Activated CD4-positive, alpha-beta T cell treated with anti-CD3 and anti-CD28 coated beads, Interleukin-2, amount 50 U/mL, for 4 hours (primary cell): Measurements from ENCODE around the gene HIP1R.
"Not testable (repeated sequence)": the region's sequence is repeated elsewhere in the genome, so short reads cannot be mapped to it uniquely, and the experiment has no call there.

ENCODE experiments used
- DNase-seq, 2 experiments: peaks; one replicate each; pipeline ENCODE4 v3.0.0-alpha.2; 2020

HIP1R gene

DNA sequence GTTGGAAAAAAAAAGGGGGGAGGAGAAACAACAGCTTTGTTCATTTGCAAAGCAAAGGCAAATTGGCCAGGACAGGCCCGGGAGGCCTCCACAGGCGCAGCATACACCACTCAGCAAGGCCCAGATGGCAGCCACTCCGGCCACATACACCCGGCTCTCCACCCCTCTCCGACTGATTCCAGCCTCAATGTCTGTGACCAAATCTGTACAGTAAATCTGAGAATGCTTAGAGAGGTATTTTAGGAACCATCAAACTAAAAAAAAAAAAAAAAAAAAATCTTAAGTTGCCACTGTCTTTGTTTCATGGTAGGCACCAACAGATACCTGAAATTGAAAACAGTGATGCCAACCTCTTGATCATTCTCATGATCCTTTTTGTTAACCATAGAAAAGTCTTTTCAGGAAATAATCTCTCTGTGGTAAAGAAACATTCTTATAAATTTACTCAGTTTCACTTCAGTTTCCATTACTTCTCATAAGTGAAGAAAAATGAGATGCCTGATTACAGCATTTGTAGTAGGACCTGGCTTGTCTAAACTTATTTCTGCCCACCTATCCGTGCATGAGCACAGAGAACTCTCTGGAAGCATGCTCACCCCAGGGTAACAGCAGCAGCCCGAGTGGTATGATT lies 40.4 kb downstream of the HIP1R start:
- no peak for DNase-seq

DNA sequence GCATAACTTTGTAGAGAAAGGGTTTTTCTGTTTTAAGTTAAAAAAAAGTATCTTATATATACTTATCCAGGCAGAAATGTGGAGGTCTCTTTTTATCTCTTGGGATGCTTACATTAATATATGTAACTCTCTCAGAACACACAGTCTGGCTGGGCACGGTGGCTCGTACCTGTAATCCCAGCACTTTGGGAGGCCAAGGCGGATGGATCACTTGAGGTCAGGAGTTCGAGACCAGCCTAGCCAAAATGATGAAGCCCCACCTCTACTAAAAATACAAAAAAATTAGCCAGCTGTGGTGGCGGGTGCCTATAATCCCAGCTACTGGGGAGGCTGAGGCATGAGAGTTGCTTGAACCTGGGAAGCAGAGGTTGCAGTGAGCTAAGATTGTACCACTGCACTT lies 41.0 kb downstream of the HIP1R start:
- not testable (repeated sequence) for DNase-seq

DNA sequence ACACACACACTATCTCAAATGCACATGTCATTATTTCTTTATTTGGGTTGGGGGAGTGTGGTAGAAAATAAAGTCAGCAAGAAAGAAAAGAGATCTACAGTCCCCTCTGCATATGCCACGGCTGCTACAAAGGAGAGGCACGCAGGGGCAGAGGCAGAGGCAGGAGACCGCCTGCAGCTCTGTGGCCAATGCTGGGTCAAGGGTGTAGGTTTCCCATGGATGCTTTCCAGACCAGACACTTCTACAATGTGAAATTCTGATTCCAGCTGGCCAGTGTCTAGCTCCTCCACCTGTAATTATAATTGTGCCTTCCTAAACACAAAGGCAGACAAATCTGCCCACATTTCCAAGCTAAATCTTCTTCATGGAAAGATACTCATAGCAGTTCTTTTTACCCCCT lies 41.5 kb downstream of the HIP1R start:
- no peak for DNase-seq

DNA sequence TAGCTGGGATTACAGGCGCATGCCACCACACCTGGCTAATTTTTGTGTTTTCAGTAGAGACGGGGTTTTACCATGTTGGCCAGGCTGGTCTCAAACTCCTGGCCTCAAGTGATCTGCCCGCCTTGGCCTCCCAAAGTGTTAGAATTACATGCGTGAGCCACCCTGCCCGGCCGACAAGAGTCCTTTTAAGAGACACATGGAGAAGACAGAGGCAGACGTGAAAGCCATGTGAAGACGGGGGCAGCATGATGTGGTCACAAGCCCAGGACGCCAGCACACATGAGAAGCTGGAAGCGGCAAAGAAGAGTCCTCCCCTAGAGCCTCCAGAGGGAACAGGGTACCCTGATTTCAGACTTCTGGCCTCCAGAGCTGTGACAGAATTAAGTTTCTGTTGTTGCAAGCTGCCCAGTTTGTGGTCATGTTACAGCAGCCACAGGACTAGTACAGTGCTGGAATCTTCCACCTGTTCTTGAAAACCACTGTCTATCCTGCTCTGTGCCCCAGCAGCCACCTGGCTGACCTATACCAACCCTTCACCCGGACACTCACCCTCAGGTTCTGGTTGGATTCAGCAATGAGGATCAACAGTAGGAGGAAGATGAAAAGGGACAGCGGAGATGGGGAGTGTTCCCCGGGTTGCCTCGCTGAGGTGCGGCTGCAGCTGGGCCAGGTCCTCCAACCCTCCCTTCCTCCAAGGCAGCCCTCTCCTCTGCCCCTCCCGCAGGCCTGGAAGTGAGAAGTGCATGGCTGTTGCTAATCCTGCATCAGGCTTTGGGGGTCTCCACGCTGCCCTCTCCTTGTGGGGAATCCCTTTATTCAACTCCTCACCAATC lies 43.7 kb downstream of the HIP1R start:
- no peak for DNase-seq

DNA sequence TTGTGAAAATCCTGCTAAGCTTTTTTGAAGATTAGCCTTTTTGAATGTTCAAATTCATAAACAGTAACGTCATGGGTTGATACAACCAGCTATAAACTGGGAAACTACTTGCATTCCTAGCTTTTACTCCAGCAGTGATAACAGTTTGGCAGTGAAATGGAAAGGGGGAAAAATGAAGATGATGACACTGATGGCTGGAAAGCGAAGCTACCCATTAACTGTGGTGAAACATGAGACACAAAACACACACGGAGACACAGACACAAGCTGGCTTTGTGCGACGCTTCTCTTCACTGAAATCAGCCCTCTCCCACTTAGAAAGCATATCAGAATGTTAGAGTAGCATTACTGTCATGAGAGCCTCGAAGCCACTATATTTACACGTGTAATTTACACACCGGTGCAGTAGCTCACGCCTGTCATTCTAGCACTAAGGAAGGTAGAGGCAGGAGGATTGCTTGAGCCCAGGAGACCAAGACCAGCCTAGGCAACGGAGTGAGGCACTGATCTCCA lies 45.0 kb downstream of the HIP1R start:
- no peak for DNase-seq

DNA sequence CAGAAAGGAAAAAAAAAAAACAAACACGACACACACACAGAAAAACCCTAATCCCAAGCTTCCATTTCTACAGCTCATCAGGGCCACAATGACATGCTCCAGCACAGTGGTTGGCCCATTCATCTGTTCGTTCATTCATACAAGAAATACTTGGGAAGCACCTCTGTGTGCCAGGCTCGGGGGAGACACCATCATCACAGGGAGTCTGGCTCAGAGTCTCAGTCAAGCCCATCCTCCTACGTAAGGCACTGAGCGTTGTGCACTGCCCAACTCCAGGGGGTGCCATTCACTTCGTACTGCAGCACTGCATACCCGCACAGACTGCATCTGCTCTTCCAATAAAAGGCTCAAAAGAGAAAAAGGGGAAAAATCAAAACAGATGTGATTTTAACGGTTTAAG lies 45.4 kb downstream of the HIP1R start:
- DNase-seq: no peak

DNA sequence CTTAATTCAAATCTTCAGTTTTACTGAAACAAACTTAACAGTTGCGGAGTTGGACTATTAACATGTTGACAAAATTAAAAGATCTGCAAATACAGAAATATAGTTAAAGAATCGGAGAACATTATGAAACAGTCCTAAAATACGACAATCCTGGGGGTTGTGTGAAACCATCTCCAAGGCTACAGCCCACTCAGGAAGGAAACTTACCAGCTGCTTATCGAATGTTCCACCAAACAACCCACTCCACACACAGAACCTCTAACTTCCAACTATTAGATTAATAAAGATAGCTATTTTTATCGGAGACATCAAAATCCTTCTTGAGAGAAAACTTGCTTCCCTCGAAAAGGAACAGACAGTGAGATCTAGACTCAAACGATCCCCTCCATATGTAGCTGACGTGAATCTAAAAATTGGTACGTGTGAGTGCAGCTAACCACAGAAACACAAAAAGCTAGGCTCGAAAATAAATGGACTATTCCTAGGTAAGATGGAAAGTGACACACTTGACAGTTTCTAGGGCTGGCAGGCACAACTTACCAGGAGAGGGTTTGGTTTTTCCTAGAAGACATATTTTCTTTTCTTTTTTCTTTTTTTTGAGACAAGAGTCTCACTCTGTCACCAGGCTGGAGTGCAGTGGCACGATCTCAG lies 47.8 kb downstream of the HIP1R start:
- DNase-seq: no peak

DNA sequence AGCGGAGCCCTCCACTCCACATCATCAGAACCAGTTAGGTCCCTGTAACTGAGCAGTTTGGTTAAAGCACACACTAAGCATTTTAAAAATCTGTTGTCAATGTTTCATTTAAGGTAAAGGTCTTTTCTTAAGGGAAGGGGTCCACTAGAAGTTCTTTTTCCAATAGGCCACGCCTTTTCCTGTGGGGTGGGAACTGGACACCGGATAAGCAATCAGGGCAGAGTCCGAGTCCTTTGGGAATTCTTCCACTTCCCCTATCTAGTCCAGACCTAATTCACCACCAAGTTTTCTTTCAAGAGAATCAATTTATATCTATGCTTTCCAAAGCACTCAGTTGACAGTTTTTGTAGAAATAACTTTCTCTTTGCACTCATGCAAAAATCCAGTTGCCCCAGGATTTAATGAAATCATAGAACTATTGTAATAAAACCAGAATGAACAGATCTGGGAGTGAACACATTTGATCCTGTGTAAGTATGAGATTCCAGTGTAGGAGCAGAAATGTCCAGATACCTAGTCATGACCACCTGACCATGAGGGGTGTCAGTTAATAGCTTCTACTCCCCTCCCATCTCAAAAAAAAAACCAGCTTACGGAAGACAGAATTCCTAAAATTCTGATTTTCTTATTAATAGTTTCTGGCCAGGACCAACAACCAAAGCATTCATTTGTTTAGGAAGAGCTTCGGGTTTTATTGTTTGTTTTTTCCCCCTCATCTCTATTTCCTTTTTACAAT lies 49.0 kb downstream of the HIP1R start:
- DNase-seq: no peak

DNA sequence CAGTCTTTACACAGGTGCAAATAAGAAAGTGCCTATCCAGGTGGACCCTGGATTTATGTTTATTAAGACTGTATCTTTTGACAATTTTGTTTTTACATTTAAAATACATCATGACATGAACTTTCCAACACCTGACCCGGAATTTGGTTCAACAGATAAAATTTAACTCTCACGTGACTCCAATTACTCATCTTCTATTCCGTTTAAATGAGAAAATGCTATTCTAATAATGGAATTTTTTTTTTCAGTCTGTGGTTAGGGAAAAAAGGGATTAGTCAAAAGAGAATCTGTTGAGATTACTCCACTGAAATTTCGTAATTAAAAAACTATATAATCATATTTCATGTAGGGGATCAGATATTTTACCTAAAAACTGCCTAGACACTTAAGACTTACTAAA lies 49.6 kb downstream of the HIP1R start:
- DNase-seq: no peak

DNA sequence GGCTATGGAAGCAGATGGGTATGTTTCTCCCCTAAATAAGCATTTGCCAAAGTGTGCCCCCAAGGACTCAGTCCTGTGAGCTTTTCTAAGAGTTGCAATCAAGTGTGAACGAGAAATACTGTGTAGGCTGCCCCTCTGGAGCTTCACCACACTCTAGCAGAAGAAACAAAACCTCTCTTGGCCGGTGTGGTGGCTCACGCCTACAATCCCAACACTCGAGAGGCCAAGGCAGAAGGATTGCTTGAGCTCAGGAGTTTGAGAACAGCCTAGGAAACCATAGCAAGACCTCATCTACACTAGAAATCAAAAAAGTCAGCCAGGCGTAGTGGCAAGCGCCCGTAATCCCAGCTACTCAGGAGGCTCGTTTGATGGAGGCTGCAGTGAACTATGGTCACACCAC lies 50.9 kb downstream of the HIP1R start:
- DNase-seq: no peak

DNA sequence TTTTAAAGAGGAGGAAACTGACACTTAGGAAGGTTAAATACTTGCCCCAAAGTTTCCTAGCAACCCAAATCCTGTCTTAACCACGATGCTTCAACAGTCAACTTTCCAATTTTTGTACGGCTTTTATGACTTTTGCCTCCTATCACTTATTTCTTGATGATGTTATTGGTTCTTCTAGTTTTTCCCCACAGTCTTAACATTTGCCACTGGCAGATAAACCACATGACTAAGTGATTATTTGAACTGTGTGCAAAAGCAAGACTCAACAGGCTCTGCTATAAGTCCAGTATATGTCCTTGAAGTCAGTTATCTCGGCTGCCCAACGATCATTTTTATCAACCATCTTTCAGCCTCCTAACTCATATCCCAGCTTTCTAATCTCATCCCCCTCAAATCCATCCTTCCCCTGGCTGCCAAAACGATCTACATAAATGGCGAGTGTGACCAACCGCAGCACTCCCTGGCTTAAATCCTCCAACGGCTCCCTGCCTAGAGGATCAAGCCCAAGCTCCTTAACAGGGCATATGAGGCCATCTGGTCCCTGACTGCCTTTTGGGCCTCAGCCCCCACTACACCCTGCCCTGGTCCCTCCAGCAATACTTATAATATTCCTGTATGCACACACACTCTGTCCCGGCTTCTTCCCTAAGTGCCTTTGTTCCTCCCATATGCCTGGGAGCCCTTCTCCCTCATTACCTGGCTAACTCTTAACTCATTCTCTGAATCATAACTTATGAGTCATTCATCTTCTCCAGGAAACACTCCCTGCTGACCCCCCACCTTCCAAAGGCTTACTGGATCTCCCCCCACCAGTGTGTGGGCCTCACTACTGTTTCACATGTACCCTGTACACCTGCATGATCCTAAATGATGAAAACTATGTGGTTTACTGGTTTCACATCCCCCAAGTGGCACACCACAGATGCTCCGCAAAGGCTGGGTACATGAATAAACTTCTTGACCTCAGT lies 51.9 kb downstream of the HIP1R start:
- DNase-seq: peak in 1 of 2 experiments; percentile 39

DNA sequence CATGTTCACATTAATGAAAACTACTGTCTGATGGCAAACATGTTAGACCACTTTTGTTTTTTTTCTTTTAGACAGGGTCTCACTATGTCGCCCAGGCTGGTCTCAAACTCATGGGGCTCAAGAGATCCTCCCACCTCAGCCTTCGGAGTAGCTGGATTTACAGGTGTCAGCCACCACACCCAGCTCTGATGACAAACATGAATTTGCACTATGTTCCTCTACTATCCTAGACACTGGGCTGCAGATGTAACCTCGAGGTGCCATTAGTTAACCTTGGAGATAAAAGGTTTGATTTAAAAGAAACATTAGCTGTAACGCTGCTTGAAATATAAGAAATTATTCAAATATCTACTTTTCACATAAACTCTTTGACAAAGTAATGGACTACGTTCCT lies 52.6 kb downstream of the HIP1R start:
- no peak for DNase-seq

DNA sequence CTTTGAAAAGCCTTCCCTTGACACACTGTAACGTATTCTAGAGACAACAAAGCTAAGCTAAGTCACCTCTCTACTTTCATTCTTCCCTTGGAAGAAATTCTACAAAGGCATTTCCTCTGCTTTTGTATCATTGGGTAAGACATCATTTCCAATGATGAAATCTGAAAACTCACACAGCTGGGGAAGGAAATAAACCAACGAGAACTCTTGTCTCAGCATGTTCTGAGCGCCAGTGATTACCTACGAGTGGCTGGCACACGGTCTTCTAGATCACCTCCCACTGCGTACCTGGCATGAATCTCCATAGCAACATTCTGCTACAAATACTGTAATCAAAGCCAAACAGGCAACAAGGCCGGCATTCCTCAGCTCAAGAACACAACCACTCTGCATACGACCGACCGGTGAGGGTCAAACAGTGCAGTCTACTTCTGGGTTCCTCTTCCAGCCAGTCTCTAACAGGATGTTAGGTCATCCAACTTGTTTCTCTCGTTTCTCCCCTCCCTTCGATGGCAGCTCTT lies 53.0 kb downstream of the HIP1R start:
- DNase-seq: peak; percentile 29 to 32

DNA sequence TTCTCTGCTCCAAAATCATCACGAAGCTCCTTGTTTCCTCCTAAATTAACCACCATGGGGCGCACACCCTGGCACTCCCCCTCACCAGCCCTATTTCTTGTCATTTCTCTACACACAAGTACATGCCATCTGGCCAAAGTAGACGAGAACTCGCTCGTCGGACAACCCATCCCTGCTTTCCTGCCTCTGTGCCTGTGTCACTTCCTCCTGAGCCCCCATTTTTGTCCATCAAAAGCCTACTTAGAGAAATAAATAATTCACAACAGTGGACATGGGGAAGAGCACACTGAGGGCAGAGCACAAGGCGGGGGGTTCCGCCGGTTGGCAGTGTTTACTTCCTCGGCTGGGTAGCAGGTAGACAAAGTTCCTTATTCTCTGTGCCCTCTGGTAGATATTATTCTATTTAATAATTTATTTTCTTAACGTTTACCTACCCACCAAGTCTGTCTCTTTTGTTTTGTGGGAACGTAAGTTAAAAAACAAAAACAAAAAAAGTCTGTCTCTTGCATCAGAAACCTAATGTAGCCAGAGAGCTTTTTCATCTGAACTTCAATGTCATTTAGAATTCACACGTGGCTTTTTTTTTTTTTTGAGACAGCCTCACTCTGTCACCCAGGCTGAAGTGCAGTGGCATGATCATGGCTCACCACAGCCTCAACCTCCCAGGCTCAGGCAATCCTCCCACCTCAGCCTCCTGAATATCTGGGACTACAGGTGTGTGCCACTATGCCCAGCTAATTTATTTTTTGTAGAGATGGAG lies 54.7 kb downstream of the HIP1R start:
- no peak for DNase-seq

DNA sequence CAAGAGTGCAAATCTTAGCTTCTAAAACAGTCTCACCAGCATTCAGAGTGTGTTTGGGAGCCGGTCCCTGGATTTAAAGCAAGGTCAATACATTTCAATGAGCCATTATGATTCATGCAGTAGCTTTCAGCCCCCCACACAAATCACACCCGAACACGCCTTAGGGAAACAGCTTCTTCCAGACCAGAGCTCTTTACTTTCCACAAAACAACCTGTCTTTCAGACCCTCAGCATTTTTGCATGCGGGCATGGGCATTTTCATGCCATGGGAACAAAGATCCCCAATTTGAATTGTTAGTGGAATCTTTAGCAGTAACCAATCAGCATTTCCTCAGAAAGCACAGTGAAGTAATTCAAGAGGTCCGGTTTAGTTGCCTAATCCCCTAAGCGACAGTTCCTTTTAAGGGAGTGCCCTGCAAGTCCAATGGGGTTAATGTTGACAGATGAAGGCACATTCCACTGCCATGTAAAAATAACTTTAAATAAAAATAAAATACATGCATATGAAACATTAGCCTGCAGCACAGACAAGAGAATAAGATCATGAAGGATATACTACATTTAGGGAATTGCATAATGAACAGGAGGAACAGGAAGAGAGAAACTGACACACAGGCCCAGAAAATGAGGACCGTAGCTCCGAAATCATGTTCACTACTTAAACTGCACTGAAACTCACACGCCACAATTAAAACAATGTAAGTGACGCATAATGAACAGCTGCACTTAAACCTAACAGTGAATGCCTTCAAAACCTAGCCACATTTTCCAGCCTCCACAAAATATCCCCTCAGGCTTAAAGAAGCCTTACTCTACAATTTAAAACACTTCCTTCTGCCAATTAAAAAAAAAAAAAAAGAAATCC lies 56.6 kb downstream of the HIP1R start:
- no peak for DNase-seq

DNA sequence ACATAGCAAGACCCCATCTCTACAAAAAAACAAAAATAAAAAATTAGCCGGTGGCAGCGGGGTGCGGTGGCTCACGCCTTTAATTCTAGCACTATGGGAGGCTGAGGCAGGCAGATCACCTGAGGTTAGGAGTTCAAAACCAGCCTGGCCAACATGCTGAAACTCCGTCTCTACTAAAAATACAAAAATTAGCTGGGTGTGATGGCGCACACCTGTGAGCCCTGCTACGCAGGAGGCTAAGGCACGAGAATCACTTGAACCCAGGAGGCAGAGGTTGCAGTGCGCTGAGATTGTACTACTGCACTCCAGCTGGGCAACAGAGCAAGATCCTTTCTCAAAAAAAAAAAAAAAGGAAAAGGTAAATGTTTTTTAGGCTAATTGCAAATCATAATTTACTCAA lies 57.5 kb downstream of the HIP1R start:
- not testable (repeated sequence) for DNase-seq

DNA sequence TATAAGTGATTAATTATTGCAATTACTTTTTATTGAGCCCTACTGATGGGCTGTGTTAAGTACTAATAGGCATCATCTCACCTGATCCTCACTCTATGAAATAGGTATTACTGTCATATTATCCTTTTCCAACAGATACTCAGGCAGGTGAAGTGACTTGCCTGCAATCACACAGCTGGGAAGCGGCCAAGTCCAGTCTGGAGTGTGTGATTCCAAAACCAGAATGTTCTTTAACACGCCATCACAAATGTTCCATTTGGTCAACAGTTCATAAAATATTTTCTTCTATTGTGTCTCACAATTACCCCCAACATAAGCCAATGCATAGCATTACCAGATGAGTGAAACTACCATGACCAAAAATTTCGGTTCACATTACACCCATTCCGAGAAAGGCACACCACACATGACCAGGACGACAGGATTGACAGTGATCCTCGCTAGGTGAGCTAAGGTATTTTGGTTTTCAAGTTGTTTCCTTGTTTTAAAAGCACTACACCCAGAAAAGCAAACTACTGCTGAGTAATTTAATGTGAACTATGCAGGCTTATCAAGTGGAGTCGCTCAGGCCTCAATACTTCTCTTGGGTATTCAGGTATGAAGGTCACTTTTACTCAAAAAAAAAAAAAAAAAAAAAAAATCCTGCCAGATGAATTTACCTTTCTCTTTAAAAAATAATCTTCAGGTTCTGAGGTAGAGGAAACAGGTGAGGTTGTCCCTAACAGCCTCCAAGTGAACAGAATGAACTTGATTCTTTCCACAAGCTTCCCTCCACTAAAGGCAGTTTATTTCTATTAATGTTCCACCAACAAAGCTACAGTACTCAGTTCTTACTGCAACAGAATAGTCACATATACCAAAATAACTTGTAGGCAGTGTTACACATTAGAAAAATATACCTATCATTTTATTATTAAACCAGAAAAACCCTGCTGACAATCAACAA lies 58.2 kb downstream of the HIP1R start:
- no peak for DNase-seq
